Ovary (tissue), 9 donors: ENCODE results near the gene MYH11. TPM values are rescaled to one million over a fixed set of nuclear protein-coding genes. Genes with fewer than 3 reads are reported as not detected.
"Not testable (repeated sequence)": the region's sequence is repeated elsewhere in the genome, so short reads cannot be mapped to it uniquely, and the experiment has no call there.

Experiments
- DNase-seq, 5 donors: peaks; one replicate each; pipeline ENCODE4 v3.0.0-alpha.2; 2019 to 2020
- H3K27ac ChIP-seq, 2 donors: fragments of 200-600 bp; one replicate each; pipeline versions ENCODE4 v1.5.1 to v1.8.0; 2019 to 2022
- H3K27me3 ChIP-seq: fragments of 200-600 bp; one replicate; pipeline ENCODE4 v1.8.0; 2022
- H3K36me3 ChIP-seq: fragments of 200-600 bp; sonication (generic); one replicate; pipeline ENCODE4 v1.5.1; 2019
- H3K4me1 ChIP-seq: one replicate; pipeline ENCODE4 v1.8.1; 2013; ENCODE audit warnings: mild to moderate bottlenecking, moderate library complexity; ENCODE audit not compliant: insufficient read depth
- H3K4me3 ChIP-seq: fragments of 200-600 bp; sonication (generic); one replicate; pipeline ENCODE4 v1.5.1; 2017
- H3K9me3 ChIP-seq, 2 donors: fragments of 200-600 bp in 1 of 2; sonication (generic) in 1 of 2; one replicate each; pipeline versions ENCODE4 v1.5.1 to v1.8.1; 2013 to 2019; ENCODE audit warnings: mild to moderate bottlenecking in 1 of 2, moderate library complexity in 1 of 2
- EP300 ChIP-seq: sonication (generic); formaldehyde crosslinking; IDR thresholded peaks from one replicate; pipeline ENCODE4 v1.6.1; 2017; ENCODE audit warnings: antibody characterized with exemption
- POLR2A ChIP-seq: fragments of 450-650 bp; IDR thresholded peaks from one replicate; pipeline ENCODE4 v1.6.1; 2017; ENCODE audit warnings: antibody characterized with exemption, mild to moderate bottlenecking, moderate library complexity
- WGBS, 3 donors: extraction: QIAGEN DNeasy Blood & Tissue Kit in 1 of 3; methylation state at CpG; one replicate each; pipeline versions ENCODE4 v1.1.5 to v1.1.7; 2013 to 2017; 5-methylcytosine and 5-hydroxymethylcytosine counted together
- intact Hi-C, 4 donors: fragments of 100-400 bp; cut with DNase I; formaldehyde crosslinking; loops; one replicate each; pipeline versions ENCODE4 v1.11.0 to v1.15.1; 2022 to 2023
- polyA plus RNA-seq, 2 donors: library from polyadenylated mRNA; stranded (reverse); fragments of 200-250 nt in 1 of 2; fragments of 350-450 nt in 1 of 2; fragmentation: Illumina TruSeq in 1 of 2; extraction: RNeasy Lipid Tissue Mini Kit (QIAGEN cat#74804) in 1 of 2; gene quantifications; one replicate each; pipeline ENCODE4 v1.2.3, GENCODE V29; 2013 to 2014
- total RNA-seq, 7 donors: library from RNA; depleted of rRNA in 2 of 7; stranded (reverse); fragments of >200 nt in 2 of 7; fragmentation: NEBNext Ultra II Directional in 3 of 7; extraction: Animal tissue kit (Norgen Biotek cat#: 25700) in 3 of 7; gene quantifications; one replicate each; pipeline versions ENCODE4 v1.1.0 to v1.2.4, GENCODE V29; 2016 to 2023
- TF ChIP-seq, protein P1 (sequence below), 3 donors: fragments of 450-650 bp in 2 of 3; fragments of 200-600 bp in 1 of 3; IDR thresholded peaks; one replicate each; pipeline versions ENCODE4 v1.5.1 to v1.8.0; 2016 to 2022; ENCODE audit warnings: antibody characterized with exemption in 3 of 3, mild to moderate bottlenecking in 1 of 3
- donor health status: DM: no; HTN: no; CAD: no; lungs with moderate emphysema.
- donor health status: DM: no; HTN: no; CAD: no.
- donor health status: Bipolar disorder and iron deficiency.
- donor health status: DM: yes; HTN: yes; CAD: no.
- donor health status: DM: no; HTN: no; CAD: no.
- donor health status: DM: yes; HTN: yes; CAD: no.

The MYH11 gene
- total and polyA plus RNA-seq, 9 donors = 50.9 to 2,765 (median 263) TPM

DNA sequence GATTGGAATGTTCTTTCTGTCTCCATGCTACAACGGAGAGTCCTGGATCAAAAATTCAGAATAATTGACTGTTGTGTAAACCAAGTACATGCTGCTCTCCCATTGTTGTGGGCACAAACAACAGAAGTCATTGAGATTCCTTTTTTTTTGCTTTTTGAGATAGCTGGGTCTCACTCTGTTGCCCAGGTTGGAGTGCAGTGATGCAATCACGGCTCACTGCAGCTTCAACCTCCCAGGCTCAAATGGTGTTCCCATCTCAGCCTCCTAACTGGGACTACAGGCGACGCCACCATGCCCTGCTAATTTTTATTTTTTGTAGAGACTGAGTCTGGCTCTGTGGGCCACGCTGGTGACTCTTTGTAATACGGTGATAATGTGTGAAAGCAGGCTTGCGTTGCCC, 182.3 kb downstream of the MYH11 start:
- Histone ChIP-seq H3K27ac (no peak overlapping the region), H3K4me1 (no peaks in the 10 kb centered on the region), H3K9me3 (no peaks in the 10 kb centered on the region), H3K36me3 (no peaks in the 10 kb centered on the region), H3K27me3 (no peaks in the 10 kb centered on the region), H3K4me3 (no peak overlapping the region)
- WGBS, 3 donors = 93 to 96% (median 95%) methylated on average over 7 of the region's 7 CpGs
- TF ChIP-seq POLR2A (no peak), EP300 (no peak)
- TF ChIP-seq, protein P1, sequence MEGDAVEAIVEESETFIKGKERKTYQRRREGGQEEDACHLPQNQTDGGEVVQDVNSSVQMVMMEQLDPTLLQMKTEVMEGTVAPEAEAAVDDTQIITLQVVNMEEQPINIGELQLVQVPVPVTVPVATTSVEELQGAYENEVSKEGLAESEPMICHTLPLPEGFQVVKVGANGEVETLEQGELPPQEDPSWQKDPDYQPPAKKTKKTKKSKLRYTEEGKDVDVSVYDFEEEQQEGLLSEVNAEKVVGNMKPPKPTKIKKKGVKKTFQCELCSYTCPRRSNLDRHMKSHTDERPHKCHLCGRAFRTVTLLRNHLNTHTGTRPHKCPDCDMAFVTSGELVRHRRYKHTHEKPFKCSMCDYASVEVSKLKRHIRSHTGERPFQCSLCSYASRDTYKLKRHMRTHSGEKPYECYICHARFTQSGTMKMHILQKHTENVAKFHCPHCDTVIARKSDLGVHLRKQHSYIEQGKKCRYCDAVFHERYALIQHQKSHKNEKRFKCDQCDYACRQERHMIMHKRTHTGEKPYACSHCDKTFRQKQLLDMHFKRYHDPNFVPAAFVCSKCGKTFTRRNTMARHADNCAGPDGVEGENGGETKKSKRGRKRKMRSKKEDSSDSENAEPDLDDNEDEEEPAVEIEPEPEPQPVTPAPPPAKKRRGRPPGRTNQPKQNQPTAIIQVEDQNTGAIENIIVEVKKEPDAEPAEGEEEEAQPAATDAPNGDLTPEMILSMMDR (IDR thresholded peaks at IDR 0.05) = no peak
- intact Hi-C loops = no loop called here
- DNase-seq = no peak

DNA sequence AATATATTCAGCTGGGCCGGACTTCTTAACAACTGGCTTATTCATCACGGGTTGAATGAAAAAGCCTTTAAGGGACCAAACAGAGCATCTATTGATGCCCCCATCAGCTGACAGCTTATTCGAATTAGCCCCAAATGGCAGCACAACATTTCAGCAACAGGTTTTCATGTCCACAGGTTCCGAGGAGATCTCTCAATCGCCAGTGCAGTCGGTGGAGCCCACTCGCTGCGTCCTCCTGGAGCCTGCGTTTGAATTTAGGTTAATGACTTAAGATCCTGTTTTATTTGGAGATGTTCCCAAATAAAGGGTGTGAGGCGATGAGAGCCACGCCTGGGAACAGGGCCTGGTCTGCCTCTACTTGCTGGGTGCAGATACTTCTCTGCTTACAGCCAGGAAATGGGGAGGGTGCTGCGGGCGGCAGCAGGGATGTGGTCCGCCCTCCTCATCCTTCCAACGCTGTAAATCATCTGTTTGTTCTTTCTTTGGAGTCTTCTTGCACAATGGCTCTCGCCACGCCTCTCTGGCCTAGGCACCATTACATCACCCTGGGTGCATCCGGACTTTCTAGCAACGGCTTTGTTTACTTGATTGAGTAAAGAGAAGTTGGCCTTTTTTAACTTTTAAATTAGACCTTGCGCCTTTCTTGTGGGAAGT, 184.2 kb downstream of the MYH11 start:
- peak; percentile 76 for TF ChIP-seq EP300
- TF ChIP-seq, protein P1 (IDR thresholded peaks at IDR 0.05) = no peak
- TF ChIP-seq POLR2A = no peak
- DNase-seq = peak; percentile 56 to 92 (median 76)
- Histone ChIP-seq H3K4me3 (no peak overlapping the region), H3K9me3 (no peaks in the 10 kb centered on the region), H3K27ac (peak overlapping the region; percentile 44 to 61), H3K36me3 (no peaks in the 10 kb centered on the region), H3K4me1 (no peaks in the 10 kb centered on the region), H3K27me3 (no peaks in the 10 kb centered on the region)
- intact Hi-C loops = no loop called here
- 37 to 59% (median 56%) methylated on average over 20 of the region's 20 CpGs for WGBS, 3 donors

DNA sequence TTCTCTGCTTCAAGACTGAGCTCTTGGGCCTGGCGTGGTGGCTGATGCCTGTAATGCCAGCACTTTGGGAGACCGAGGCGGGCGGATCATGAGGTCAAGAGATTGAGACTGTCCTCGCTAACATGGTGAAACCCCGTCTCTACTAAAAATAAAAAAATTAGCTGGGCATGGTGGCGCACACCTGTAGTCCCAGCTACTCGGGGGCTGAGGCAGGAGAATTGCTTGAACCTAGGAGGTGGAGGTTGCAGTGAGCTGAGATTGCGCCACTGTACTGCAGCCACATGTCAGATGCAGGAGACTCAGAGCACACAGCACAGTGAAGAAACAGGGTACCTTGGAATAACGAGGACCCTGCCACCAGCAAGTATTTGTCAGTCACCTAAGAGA, 184.7 kb downstream of the MYH11 start:
- H3K36me3 ChIP-seq, H3K9me3 ChIP-seq, H3K4me1 ChIP-seq, DNase-seq, H3K27me3 ChIP-seq, H3K4me3 ChIP-seq, intact Hi-C loops: not testable (repeated sequence)
- peak overlapping the region; percentile 44 to 61 for H3K27ac ChIP-seq
- 90 to 93% (median 93%) methylated on average over 10 of the region's 10 CpGs for WGBS, 3 donors

DNA sequence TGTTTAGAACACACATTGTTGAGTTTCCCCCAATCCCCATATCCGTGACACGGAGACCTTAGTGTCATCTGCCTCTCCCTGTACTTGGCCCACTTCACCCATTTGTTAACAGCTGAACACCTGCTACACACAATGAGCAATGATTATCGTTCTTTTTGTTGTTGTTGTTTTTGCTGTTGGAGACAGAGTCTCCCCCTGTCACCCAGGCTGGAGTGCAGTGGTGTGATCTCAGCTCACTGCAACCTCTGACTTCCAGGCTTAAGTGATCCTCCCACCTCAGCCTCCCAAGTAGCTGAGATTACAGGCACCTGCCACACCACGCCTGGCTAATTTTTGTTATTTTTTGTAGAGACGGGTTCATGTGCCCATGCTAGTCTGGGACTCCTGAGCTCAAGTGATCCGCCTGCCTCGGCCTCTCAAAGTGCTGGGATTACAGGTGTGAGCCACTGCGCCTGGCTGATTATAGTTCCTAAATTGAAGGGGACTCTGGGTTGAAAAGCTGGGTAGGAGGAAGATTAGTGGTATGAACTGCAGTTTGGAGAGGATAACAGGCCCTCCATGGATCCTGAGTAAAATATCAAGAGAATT, 185.2 kb downstream of the MYH11 start:
- Histone ChIP-seq H3K9me3 (no peaks in the 10 kb centered on the region), H3K36me3 (no peaks in the 10 kb centered on the region), H3K4me3 (no peak overlapping the region), H3K27ac (no peak overlapping the region), H3K27me3 (no peaks in the 10 kb centered on the region), H3K4me1 (no peaks in the 10 kb centered on the region)
- intact Hi-C loops = no loop called here
- 89 to 93% (median 92%) methylated on average over 8 of the region's 8 CpGs for WGBS, 3 donors
- TF ChIP-seq, protein P1 (IDR thresholded peaks at IDR 0.05) = no peak
- TF ChIP-seq POLR2A (no peak), EP300 (no peak)
- DNase-seq = no peak

DNA sequence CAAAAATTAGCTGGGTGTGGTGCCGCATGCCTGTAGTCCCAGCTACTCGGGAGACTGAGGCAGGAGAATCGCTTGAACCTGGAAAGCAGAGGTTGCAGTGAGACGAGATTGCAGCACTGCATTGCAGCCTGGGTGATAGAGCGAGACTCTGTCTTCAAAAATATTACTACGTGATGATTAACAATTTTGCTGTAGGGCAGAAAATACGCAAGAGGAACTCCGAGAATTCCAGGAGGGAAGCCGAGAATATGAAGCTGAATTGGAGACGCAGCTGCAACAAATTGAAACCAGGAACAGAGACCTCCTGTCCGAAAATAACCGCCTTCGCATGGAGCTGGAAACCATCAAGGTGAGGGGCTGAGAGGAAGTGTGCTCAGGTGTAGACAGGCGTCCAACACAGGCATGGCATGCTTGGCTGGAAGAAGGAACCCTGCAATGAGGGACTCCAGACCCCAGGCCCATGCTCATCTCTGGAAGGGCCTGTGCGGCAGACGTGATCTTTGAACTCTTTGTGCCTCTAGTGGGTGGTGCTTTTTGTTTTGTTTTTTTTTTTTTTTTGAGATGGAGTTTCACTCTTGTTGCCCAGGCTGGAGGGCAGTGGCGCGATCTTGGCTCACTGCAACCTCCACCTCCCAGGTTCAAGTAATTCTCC, 189.6 kb downstream of the MYH11 start:
- Histone ChIP-seq H3K9me3 (no peaks in the 10 kb centered on the region), H3K36me3 (no peaks in the 10 kb centered on the region), H3K4me3 (no peak overlapping the region), H3K27ac (no peak overlapping the region), H3K27me3 (no peaks in the 10 kb centered on the region), H3K4me1 (no peaks in the 10 kb centered on the region)
- WGBS, 3 donors = 88 to 89% (median 89%) methylated on average over 18 of the region's 18 CpGs
- no peak for TF ChIP-seq POLR2A
- intact Hi-C loops = no loop called here
- peak in 1 of 5 donors; percentile 3 for DNase-seq
